Hepatocyte (in vitro differentiated cells): Measurements from ENCODE around the gene EID3. TPM values are rescaled to one million over a fixed set of nuclear protein-coding genes. Genes with fewer than 3 reads are reported as not detected.

Source experiments
- DNase-seq: peaks from one replicate; pipeline ENCODE4 v3.0.0-alpha.2; 2016; ENCODE audit warnings: low spot score
- H2AFZ ChIP-seq: fragments of 200-600 bp; sonication (generic); 2 replicates; pipeline ENCODE4 v1.6.0; 2016; ENCODE audit warnings: antibody characterized with exemption, mild to moderate bottlenecking
- H3K27ac ChIP-seq: fragments of 200-600 bp; sonication (generic); 2 replicates; pipeline ENCODE4 v1.5.1; 2016; ENCODE audit warnings: mild to moderate bottlenecking
- H3K27me3 ChIP-seq: fragments of 200-600 bp; sonication (generic); 2 replicates; pipeline ENCODE4 v1.6.1; 2016
- H3K36me3 ChIP-seq: fragments of 200-600 bp; sonication (generic); replicated peaks from 2 replicates; pipeline ENCODE4 v1.5.1; 2016; ENCODE audit warnings: low read depth; ENCODE audit not compliant: insufficient read depth
- H3K4me1 ChIP-seq: fragments of 200-600 bp; sonication (generic); 2 replicates; pipeline ENCODE4 v1.5.1; 2016; ENCODE audit warnings: mild to moderate bottlenecking, moderate library complexity; ENCODE audit not compliant: insufficient read depth
- H3K4me2 ChIP-seq: fragments of 200-600 bp; sonication (generic); 2 replicates; pipeline ENCODE4 v1.6.0; 2016
- H3K4me3 ChIP-seq: fragments of 200-600 bp; sonication (generic); 2 replicates; pipeline ENCODE4 v1.5.1; 2016; ENCODE audit warnings: mild to moderate bottlenecking
- H3K79me2 ChIP-seq: fragments of 200-600 bp; sonication (generic); 2 replicates; pipeline ENCODE4 v1.6.0; 2017; ENCODE audit warnings: mild to moderate bottlenecking
- H3K9me2 ChIP-seq: fragments of 200-600 bp; sonication (generic); replicated peaks from 2 replicates; pipeline ENCODE4 v1.6.0; 2017; ENCODE audit warnings: mild to moderate bottlenecking; ENCODE audit not compliant: insufficient read depth
- H3K9me3 ChIP-seq: fragments of 200-600 bp; sonication (generic); 2 replicates; pipeline ENCODE4 v1.5.1; 2016; ENCODE audit warnings: low read depth, mild to moderate bottlenecking
- H4K20me1 ChIP-seq: fragments of 200-600 bp; sonication (generic); 2 replicates; pipeline ENCODE4 v1.6.0; 2016; ENCODE audit warnings: mild to moderate bottlenecking; ENCODE audit not compliant: insufficient read depth, poor library complexity, severe bottlenecking
- EZH2 ChIP-seq: fragments of 200-600 bp; sonication (generic); IDR thresholded peaks from 2 replicates; pipeline ENCODE4 v1.6.1; 2016; ENCODE audit warnings: antibody characterized with exemption, mild to moderate bottlenecking, borderline replicate concordance
- EZH2phosphoT487 ChIP-seq: fragments of 200-600 bp; sonication (generic); IDR thresholded peaks from one replicate; pipeline ENCODE4 v1.6.1; 2018; ENCODE audit warnings: antibody characterized with exemption, mild to moderate bottlenecking, low read depth, moderate library complexity; ENCODE audit not compliant: unreplicated experiment, severe bottlenecking
- WGBS: methylation state at CpG from one replicate; pipeline ENCODE4 v1.1.6; 2016; ENCODE audit warnings: low lambda C conversion rate; ENCODE audit errors: missing lambda C conversion rate; 5-methylcytosine and 5-hydroxymethylcytosine counted together
- polyA plus RNA-seq: library from polyadenylated mRNA; unstranded; fragments of >200 nt; fragmentation: Nextera tagmentation; extraction: Ambion mirVana; gene quantifications from 2 replicates; pipeline ENCODE4 v1.2.1, GENCODE V29; 2016
- total RNA-seq: library from RNA; depleted of rRNA; stranded (reverse); fragments of >200 nt; gene quantifications from 2 replicates; pipeline ENCODE4 v1.2.3, GENCODE V29; 2014
- TF ChIP-seq, protein P1 (sequence below): fragments of 200-600 bp; sonication (generic); IDR thresholded peaks from 2 replicates; pipeline ENCODE4 v1.5.1; 2016; ENCODE audit warnings: antibody characterized with exemption, mild to moderate bottlenecking; ENCODE audit not compliant: poor library complexity

The EID3 gene
- total and polyA plus RNA-seq, 2 experiments from 2014 or later = 1.7 to 10.1 TPM

DNA sequence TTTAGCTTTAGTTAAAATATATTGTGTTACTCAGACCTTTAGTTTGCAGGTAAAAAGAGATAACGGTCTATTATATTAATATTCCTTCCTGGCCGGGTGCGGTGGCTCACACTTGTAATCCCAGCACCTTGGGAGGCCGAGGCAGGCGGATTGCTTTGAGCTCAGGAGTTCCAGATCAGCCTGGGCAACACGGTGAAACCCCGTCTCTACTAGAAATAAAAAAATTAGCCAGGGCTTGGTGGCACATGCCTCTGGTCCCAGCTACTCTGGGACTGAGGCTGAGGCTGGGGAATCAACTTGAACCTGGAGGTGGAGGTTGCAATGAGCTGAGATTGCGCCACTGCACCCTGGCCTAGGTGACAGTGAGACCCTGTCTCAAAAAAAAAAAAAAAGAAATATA, 13.2 kb upstream of the EID3 start:
- H3K4me3 ChIP-seq = no peak overlapping the region
- no peaks in the 10 kb centered on the region for H3K9me3 ChIP-seq
- H2AFZ ChIP-seq = no peak overlapping the region
- no peaks in the 10 kb centered on the region for H3K36me3 ChIP-seq
- peaks cover 17% of the 10 kb centered on the region for H3K4me1 ChIP-seq
- H4K20me1 ChIP-seq = peaks cover 18% of the 10 kb centered on the region
- H3K9me2 ChIP-seq = no peaks in the 10 kb centered on the region
- H3K27ac ChIP-seq = no peak overlapping the region
- 92% methylated on average over 8 of the region's 8 CpGs for WGBS
- H3K79me2 ChIP-seq = peaks cover 68% of the 10 kb centered on the region
- no peak for DNase-seq
- no peaks in the 10 kb centered on the region for H3K27me3 ChIP-seq
- TF ChIP-seq EZH2phosphoT487 (no peak), EZH2 (no peak)
- TF ChIP-seq, protein P1, sequence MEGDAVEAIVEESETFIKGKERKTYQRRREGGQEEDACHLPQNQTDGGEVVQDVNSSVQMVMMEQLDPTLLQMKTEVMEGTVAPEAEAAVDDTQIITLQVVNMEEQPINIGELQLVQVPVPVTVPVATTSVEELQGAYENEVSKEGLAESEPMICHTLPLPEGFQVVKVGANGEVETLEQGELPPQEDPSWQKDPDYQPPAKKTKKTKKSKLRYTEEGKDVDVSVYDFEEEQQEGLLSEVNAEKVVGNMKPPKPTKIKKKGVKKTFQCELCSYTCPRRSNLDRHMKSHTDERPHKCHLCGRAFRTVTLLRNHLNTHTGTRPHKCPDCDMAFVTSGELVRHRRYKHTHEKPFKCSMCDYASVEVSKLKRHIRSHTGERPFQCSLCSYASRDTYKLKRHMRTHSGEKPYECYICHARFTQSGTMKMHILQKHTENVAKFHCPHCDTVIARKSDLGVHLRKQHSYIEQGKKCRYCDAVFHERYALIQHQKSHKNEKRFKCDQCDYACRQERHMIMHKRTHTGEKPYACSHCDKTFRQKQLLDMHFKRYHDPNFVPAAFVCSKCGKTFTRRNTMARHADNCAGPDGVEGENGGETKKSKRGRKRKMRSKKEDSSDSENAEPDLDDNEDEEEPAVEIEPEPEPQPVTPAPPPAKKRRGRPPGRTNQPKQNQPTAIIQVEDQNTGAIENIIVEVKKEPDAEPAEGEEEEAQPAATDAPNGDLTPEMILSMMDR = no peak
- H3K4me2 ChIP-seq = peak overlapping the region; percentile 86

DNA sequence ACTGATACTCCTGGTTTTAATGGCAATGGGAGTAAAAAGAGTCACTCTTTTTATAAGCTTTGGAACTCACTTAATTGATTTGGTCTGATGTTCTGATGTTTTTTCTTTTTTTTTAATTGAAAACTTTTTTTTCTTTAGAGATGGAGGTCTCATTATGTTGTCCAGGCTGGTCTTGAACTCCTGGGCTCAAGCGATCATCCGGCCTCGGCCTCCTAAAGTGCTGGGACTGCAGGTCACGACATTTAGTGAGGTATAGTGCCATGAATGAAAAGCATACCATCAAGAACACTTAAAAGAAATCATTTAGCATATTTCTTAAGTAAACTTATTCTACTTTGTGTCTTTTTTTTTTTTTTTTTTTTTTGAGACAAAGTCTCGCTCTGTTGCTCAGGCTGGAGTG, 12.7 kb upstream of the EID3 start:
- Histone ChIP-seq H3K27ac (no peak overlapping the region), H3K27me3 (no peaks in the 10 kb centered on the region), H2AFZ (no peak overlapping the region), H3K4me1 (peaks cover 15% of the 10 kb centered on the region), H3K4me3 (no peak overlapping the region), H3K79me2 (peaks cover 73% of the 10 kb centered on the region), H3K4me2 (no peak overlapping the region), H3K36me3 (no peaks in the 10 kb centered on the region), H3K9me2 (no peaks in the 10 kb centered on the region), H3K9me3 (no peaks in the 10 kb centered on the region), H4K20me1 (peaks cover 24% of the 10 kb centered on the region)
- no peak for DNase-seq
- TF ChIP-seq EZH2 (no peak), EZH2phosphoT487 (no peak)
- TF ChIP-seq, protein P1 = no peak
- WGBS = 99% methylated on average over 5 of the region's 5 CpGs

DNA sequence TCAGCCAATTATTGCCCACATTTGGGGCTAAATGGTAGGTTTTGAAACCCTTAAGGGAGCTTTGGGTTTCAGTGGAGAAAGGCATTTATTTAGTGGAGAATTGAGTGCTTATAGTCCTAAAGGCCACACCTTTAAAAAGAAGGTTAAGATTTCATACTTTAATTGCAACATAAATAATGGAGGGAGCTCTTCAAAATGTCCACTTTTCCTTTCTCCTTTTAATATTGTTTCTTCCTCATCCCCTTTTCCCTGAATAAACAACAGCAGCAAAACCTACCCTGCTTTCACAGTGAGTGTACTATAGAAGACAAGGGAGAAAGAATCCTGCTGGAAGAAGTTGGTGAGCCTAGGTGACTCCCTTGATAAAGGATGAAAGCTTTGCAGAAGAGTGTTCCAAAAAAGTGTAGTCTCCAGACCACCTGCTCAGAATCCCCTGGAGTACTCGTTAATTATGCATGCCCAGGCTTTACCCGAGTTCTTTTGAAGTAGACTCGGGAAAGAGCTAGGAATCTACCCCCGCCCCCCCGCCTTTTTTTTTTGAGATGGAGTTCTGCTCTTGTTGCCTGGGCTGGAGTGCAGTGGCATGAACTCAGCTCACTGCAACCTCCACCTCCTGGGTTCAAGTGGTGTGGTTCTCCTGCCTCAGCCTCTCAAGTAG, 11.5 kb upstream of the EID3 start:
- no peak for DNase-seq
- Histone ChIP-seq H3K9me2 (no peaks in the 10 kb centered on the region), H3K9me3 (no peaks in the 10 kb centered on the region), H3K27me3 (no peaks in the 10 kb centered on the region), H4K20me1 (peaks cover 31% of the 10 kb centered on the region), H3K79me2 (peaks cover 80% of the 10 kb centered on the region), H3K36me3 (no peaks in the 10 kb centered on the region), H2AFZ (no peak overlapping the region), H3K4me1 (peaks cover 10% of the 10 kb centered on the region), H3K4me2 (no peak overlapping the region), H3K4me3 (no peak overlapping the region), H3K27ac (no peak overlapping the region)
- TF ChIP-seq EZH2phosphoT487 (no peak), EZH2 (no peak)
- TF ChIP-seq, protein P1 = no peak
- WGBS = 78% methylated on average over 5 of the region's 5 CpGs
